HepG2 (cell line): ENCODE measurements around the gene CCDC197. TPM values are rescaled to one million over a fixed set of nuclear protein-coding genes. Genes with fewer than 3 reads are reported as not detected.

Source experiments
- ATF2 ChIP-seq: sonication (generic); formaldehyde crosslinking; IDR thresholded peaks from 2 replicates; pipeline ENCODE4 v1.4.0; 2020; ENCODE audit warnings: missing genetic modification reagents
- BORCS8-MEF2B ChIP-seq: sonication (generic); formaldehyde crosslinking; IDR thresholded peaks from 2 replicates; pipeline ENCODE4 v1.8.0; 2022; ENCODE audit warnings: mild to moderate bottlenecking, missing genetic modification reagents
- CSRNP2 ChIP-seq: sonication (generic); formaldehyde crosslinking; conservative IDR thresholded peaks from 2 replicates; pipeline ENCODE4 v1.8.0; 2022; ENCODE audit warnings: low read depth, missing genetic modification reagents
- DNMT3B ChIP-seq: conservative IDR thresholded peaks from 2 replicates; pipeline ENCODE4 v1.6.1; 2016; ENCODE audit warnings: missing biosample characterization, control low read depth
- HNRNPK ChIP-seq: fragments of 200-400 bp; formaldehyde crosslinking; IDR thresholded peaks from 2 replicates; pipeline ENCODE4 v1.6.1; 2018; ENCODE audit warnings: low read length, low read depth, moderate library complexity, mild to moderate bottlenecking; ENCODE audit not compliant: poor library complexity, severe bottlenecking
- MEIS1 ChIP-seq: sonication (generic); formaldehyde crosslinking; IDR thresholded peaks from 2 replicates; pipeline ENCODE4 v1.9.0; 2021; ENCODE audit warnings: mild to moderate bottlenecking, missing genetic modification reagents, moderate library complexity, borderline replicate concordance
- PHF5A ChIP-seq: IDR thresholded peaks from one replicate; pipeline ENCODE4 v1.6.1; 2018; ENCODE audit warnings: low read depth, missing genetic modification reagents; ENCODE audit not compliant: unreplicated experiment
- PRMT3 ChIP-seq: sonication (generic); formaldehyde crosslinking; IDR thresholded peaks from 2 replicates; pipeline ENCODE4 v1.8.1; 2022; ENCODE audit warnings: low read depth, mild to moderate bottlenecking, moderate library complexity, missing genetic modification reagents, borderline replicate concordance
- SRF ChIP-seq: IDR thresholded peaks from 2 replicates; pipeline ENCODE4 v1.6.1; 2011; ENCODE audit warnings: mild to moderate bottlenecking, low read depth, low read length, moderate library complexity
- SRSF1 ChIP-seq: fragments of 200-400 bp; formaldehyde crosslinking; optimal IDR thresholded peaks from 2 replicates; pipeline ENCODE3; 2017; ENCODE audit warnings: mild to moderate bottlenecking, low read depth, low read length, moderate library complexity
- TAF15 ChIP-seq: fragments of 200-400 bp; formaldehyde crosslinking; IDR thresholded peaks from one replicate; pipeline ENCODE4 v1.6.1; 2018; ENCODE audit warnings: mild to moderate bottlenecking, low read depth, low read length; ENCODE audit not compliant: poor library complexity, severe bottlenecking
- TFDP1 ChIP-seq: IDR thresholded peaks from 2 replicates; pipeline ENCODE4 v1.6.1; 2016; ENCODE audit warnings: missing compliant biosample characterization, missing genetic modification reagents, borderline replicate concordance
- ZBTB20 ChIP-seq: sonication (generic); formaldehyde crosslinking; IDR thresholded peaks from 2 replicates; pipeline ENCODE4 v1.8.1; 2023; ENCODE audit warnings: missing genetic modification reagents, low read depth, mild to moderate bottlenecking, borderline replicate concordance
- ZNF232 ChIP-seq: sonication (generic); formaldehyde crosslinking; IDR thresholded peaks from 2 replicates; pipeline ENCODE4 v1.4.0; 2020; ENCODE audit warnings: missing genetic modification reagents, borderline replicate concordance
- ZNF30 ChIP-seq: sonication (generic); formaldehyde crosslinking; IDR thresholded peaks from 2 replicates; pipeline ENCODE4 v1.5.0; 2020; ENCODE audit warnings: mild to moderate bottlenecking, missing genetic modification reagents
- ZNF337 ChIP-seq: sonication (generic); formaldehyde crosslinking; IDR thresholded peaks from 2 replicates; pipeline ENCODE4 v1.5.1; 2020; ENCODE audit warnings: missing genetic modification reagents, low read depth, mild to moderate bottlenecking, borderline replicate concordance
- ZNF34 ChIP-seq: sonication (generic); formaldehyde crosslinking; IDR thresholded peaks from 2 replicates; pipeline ENCODE4 v1.4.0; 2020; ENCODE audit warnings: mild to moderate bottlenecking, missing genetic modification reagents, borderline replicate concordance
- ZNF510 ChIP-seq: sonication (generic); formaldehyde crosslinking; IDR thresholded peaks from 2 replicates; pipeline ENCODE4 v1.4.0; 2020; ENCODE audit warnings: low read depth, mild to moderate bottlenecking, missing genetic modification reagents
- ZNF530 ChIP-seq: sonication (generic); formaldehyde crosslinking; IDR thresholded peaks from 2 replicates; pipeline ENCODE4 v1.5.0; 2020; ENCODE audit warnings: low read depth, mild to moderate bottlenecking, missing genetic modification reagents
- ZNF567 ChIP-seq: sonication (generic); formaldehyde crosslinking; IDR thresholded peaks from 2 replicates; pipeline ENCODE4 v1.8.1; 2023; ENCODE audit warnings: mild to moderate bottlenecking, missing genetic modification reagents, borderline replicate concordance
- ZNF574 ChIP-seq: sonication (generic); formaldehyde crosslinking; IDR thresholded peaks from 2 replicates; pipeline ENCODE4 v1.4.0; 2020; ENCODE audit warnings: missing genetic modification reagents
- ZNF746 ChIP-seq: sonication (generic); formaldehyde crosslinking; IDR thresholded peaks from 2 replicates; pipeline ENCODE4 v1.8.0; 2022; ENCODE audit warnings: mild to moderate bottlenecking, missing genetic modification reagents
- polyA plus RNA-seq, 8 experiments: library from polyadenylated mRNA; depleted of rRNA in 3 of 8; stranded (reverse) in 7 of 8; unstranded in 1 of 8; fragments of >200 nt; fragmentation: Illumina TruSeq in 4 of 8; extraction: Trizol in 4 of 8; gene quantifications; 2 replicates each; pipeline versions ENCODE4 v1.2.1 to v1.2.3, GENCODE V29; 2011 to 2016; ENCODE audit warnings: low read depth in 4 of 8, missing spikeins in 1 of 8, mixed read lengths in 1 of 8; ENCODE audit not compliant: insufficient read depth in 1 of 8
- total RNA-seq, 5 experiments: library from RNA; depleted of rRNA; stranded (reverse); fragments of >200 nt; fragmentation: Illumina TruSeq; extraction: Trizol; gene quantifications; 2 replicates each; pipeline ENCODE4 v1.2.3, GENCODE V29; 2016; ENCODE audit warnings: low read depth in 1 of 5

Gene CCDC197
- total and polyA plus RNA-seq, 2 of the 13 experiments (the other 11 are each of a cell fraction or from before 2014, with no cell fraction given): 0.11 to 0.13 TPM

- TF ChIP-seq DNMT3B (CRISPR knock-in tag): no peak
- TF ChIP-seq ZBTB20 (CRISPR knock-in tag): no peak
- no peak for TF ChIP-seq SRSF1
- peak; percentile 44; the same call in 1 of the 2 replicates for TF ChIP-seq TFDP1 (CRISPR knock-in tag)
- no peak for TF ChIP-seq ZNF530 (CRISPR knock-in tag)
- no peak for TF ChIP-seq ATF2
- no peak for TF ChIP-seq MEIS1 (CRISPR knock-in tag)
- no peak for TF ChIP-seq BORCS8-MEF2B (CRISPR knock-in tag)
- TF ChIP-seq HNRNPK: no peak
- TF ChIP-seq ZNF34: no peak
- TF ChIP-seq ZNF510 (CRISPR knock-in tag): no peak
- no peak for TF ChIP-seq CSRNP2 (CRISPR knock-in tag)
- no peak for TF ChIP-seq SRF
- TF ChIP-seq PRMT3 (CRISPR knock-in tag): no peak
- no peak for TF ChIP-seq ZNF567 (CRISPR knock-in tag)
- TF ChIP-seq ZNF232 (CRISPR knock-in tag): no peak
- no peak for TF ChIP-seq ZNF30
- no peak for TF ChIP-seq ZNF337 (CRISPR knock-in tag)
- no peak for TF ChIP-seq PHF5A (CRISPR knock-in tag)
- TF ChIP-seq ZNF746 (CRISPR knock-in tag): no peak
- TF ChIP-seq ZNF574 (CRISPR knock-in tag): no peak
- no peak for TF ChIP-seq TAF15
These were observed 25.7 kb downstream of the CCDC197 start (continued) for GRCh38 chr14:94022532-94023411.
